Heart left ventricle (tissue), 13 donors: Measurements from ENCODE around the gene JADE1.

Experiments used
- CTCF ChIP-seq, 12 donors: fragments of 200-600 bp; sonication (generic) in 4 of 12; IDR thresholded peaks; one replicate each; pipeline versions ENCODE4 v1.5.0 to v1.8.0; 2018 to 2022; ENCODE audit warnings: antibody characterized with exemption in 12 of 12, mild to moderate bottlenecking in 5 of 12
- POLR2A ChIP-seq, 2 donors: fragments of 450-650 bp; IDR thresholded peaks; one replicate each; pipeline ENCODE4 v1.6.1; 2017; ENCODE audit warnings: antibody characterized with exemption in 2 of 2, mild to moderate bottlenecking in 2 of 2, moderate library complexity in 2 of 2
- donor health status: ischemic (EF 13 %, LVEDD 7.1; RV severe dilation, severe dysfunction).
- donor health status: DM: no; HTN: yes; CAD: no.
- donor health status: DM: no; HTN: no; CAD: no.
- donor health status: ischemic (EF 25% LVEDD 6.9; RV normal size, moderate dysfunction).
- donor health status: ischemic (EF 25% LVEDD 5.7; RV mildly dilated, moderate dysfunction).
- donor health status: ischemic (EF 35%, LVEDD 5.7; RV mildly dilated, moderate dysfunction).
- donor health status: nonischemic (EF 11% LVEDD 7.7; RV severe dilation, severe dysfunction).
- donor health status: DM: yes; HTN: yes; CAD: no.
- donor health status: PGD.
- donor health status: ischemic (EF 29% LVEDD 5.4; RV normal size, mild dysfunction).
- donor health status: nonischemic (EF 23%, LVEDD 6.1; RV moderate dilation, normal function).

- no peak for TF ChIP-seq POLR2A (IDR thresholded peaks at IDR 0.05)
- no peak for TF ChIP-seq CTCF (IDR thresholded peaks at IDR 0.05)
These were observed 59.3 kb downstream of the JADE1 start for GRCh38 chr4:128868758-128869157.
